Keratinocyte (primary cell): Measurements from ENCODE around the gene GABARAPL1.

ENCODE experiments used
- CTCF ChIP-seq, 3 experiments: IDR thresholded peaks in 1 of 3; conservative IDR thresholded peaks in 1 of 3; optimal IDR thresholded peaks in 1 of 3; 2 replicates in 2 of 3; 3 replicates in 1 of 3; pipeline versions ENCODE3 to v1.5.1; 2011; ENCODE audit warnings: low read length in 3 of 3, mild to moderate bottlenecking in 3 of 3, moderate library complexity in 2 of 3, control low read depth in 1 of 3, inconsistent platforms in 1 of 3; ENCODE audit not compliant: insufficient read depth in 2 of 3; ENCODE audit errors: extremely low read depth in 1 of 3
- EZH2 ChIP-seq: IDR thresholded peaks from one replicate; pipeline ENCODE4 v1.6.1; 2012; ENCODE audit warnings: inconsistent platforms, mild to moderate bottlenecking, low read length, moderate library complexity

- no peak for TF ChIP-seq CTCF (optimal IDR thresholded peaks at IDR 0.05 in 1 of 3, IDR thresholded peaks at IDR 0.05 in 1 of 3, conservative IDR thresholded peaks at IDR 0.05 in 1 of 3; ENCODE audit: extremely low read depth in 1 of 3, insufficient read depth in 2 of 3, low read length in 3 of 3)
- TF ChIP-seq EZH2: no peak
Measured at GRCh38 chr12:10272467-10272866, 59.8 kb downstream of the GABARAPL1 start.
